ENCODE measurements around the gene EXPH5.

EXPH5 gene

GRCh38 chr11:108568195-108568858, 25.2 kb downstream of the EXPH5 start:
- no peak for DNase-seq (ENCODE audit: low read depth)

GRCh38 chr11:108565653-108566052, 27.9 kb downstream of the EXPH5 start:
- TF ChIP-seq CTCF (conservative IDR thresholded peaks at IDR 0.05; ENCODE audit: low read depth, low read length), result no peak
- DNase-seq (ENCODE audit: low read depth), result no peak
- no peak overlapping the region for H3K4me3 ChIP-seq (ENCODE audit: low read depth, low read length)

More at GRCh38 chr11:108568195-108568858, 25.2 kb downstream of the EXPH5 start:
- TF ChIP-seq CTCF (conservative IDR thresholded peaks at IDR 0.05; ENCODE audit: low read depth, low read length), result no peak
- no peak overlapping the region for H3K4me3 ChIP-seq (ENCODE audit: low read depth, low read length)

- H3K4me3 ChIP-seq (ENCODE audit: low read depth, low read length), result no peak overlapping the region
- no peak for TF ChIP-seq CTCF (conservative IDR thresholded peaks at IDR 0.05; ENCODE audit: low read depth, low read length)
- peak; percentile 33 for DNase-seq (ENCODE audit: low read depth)
Measured at GRCh38 chr11:108562746-108563581, 30.6 kb downstream of the EXPH5 start.

- DNase-seq (ENCODE audit: low read depth), result peak; percentile 48
- H3K4me3 ChIP-seq (ENCODE audit: low read depth, low read length), result no peak overlapping the region
- no peak for TF ChIP-seq CTCF (conservative IDR thresholded peaks at IDR 0.05; ENCODE audit: low read depth, low read length)
Measured at GRCh38 chr11:108561535-108561991, 32.0 kb downstream of the EXPH5 start.

GRCh38 chr11:108559904-108560303, 33.7 kb downstream of the EXPH5 start:
- H3K4me3 ChIP-seq (ENCODE audit: low read depth, low read length), result no peak overlapping the region
- no peak for TF ChIP-seq CTCF (conservative IDR thresholded peaks at IDR 0.05; ENCODE audit: low read depth, low read length)
- DNase-seq (ENCODE audit: low read depth), result peak; percentile 87

- no peak overlapping the region for H3K4me3 ChIP-seq (ENCODE audit: low read depth, low read length)
- no peak for TF ChIP-seq CTCF (conservative IDR thresholded peaks at IDR 0.05; ENCODE audit: low read depth, low read length)
- DNase-seq (ENCODE audit: low read depth), result peak; percentile 78
Measured at GRCh38 chr11:108559340-108559739, 34.2 kb downstream of the EXPH5 start.
